ENCODE results near the gene PTPRJ.
"Not testable (repeated sequence)": the region's sequence is repeated elsewhere in the genome, so short reads cannot be mapped to it uniquely, and the experiment has no call there.

The PTPRJ gene

DNA sequence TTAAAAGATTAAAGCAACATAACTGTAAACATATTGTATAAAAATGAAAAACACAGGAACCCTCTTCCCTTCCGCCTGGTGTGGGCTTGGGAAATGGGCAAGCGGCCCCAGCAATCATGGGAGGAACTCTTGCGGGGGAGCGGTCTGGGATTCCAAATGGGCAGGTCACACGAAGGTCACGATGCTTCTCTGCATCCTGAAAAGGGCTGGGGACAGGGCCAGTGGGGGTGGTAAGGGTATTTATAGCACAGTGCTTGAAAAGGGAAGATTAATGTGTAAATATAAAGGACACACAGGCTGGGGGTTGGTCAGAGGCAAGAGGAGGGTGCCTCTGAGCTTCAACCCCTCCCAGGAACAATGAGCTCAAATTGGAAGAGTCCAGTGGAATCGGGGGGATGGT, 189.4 kb downstream of the PTPRJ start:
- no peak for DNase-seq

DNA sequence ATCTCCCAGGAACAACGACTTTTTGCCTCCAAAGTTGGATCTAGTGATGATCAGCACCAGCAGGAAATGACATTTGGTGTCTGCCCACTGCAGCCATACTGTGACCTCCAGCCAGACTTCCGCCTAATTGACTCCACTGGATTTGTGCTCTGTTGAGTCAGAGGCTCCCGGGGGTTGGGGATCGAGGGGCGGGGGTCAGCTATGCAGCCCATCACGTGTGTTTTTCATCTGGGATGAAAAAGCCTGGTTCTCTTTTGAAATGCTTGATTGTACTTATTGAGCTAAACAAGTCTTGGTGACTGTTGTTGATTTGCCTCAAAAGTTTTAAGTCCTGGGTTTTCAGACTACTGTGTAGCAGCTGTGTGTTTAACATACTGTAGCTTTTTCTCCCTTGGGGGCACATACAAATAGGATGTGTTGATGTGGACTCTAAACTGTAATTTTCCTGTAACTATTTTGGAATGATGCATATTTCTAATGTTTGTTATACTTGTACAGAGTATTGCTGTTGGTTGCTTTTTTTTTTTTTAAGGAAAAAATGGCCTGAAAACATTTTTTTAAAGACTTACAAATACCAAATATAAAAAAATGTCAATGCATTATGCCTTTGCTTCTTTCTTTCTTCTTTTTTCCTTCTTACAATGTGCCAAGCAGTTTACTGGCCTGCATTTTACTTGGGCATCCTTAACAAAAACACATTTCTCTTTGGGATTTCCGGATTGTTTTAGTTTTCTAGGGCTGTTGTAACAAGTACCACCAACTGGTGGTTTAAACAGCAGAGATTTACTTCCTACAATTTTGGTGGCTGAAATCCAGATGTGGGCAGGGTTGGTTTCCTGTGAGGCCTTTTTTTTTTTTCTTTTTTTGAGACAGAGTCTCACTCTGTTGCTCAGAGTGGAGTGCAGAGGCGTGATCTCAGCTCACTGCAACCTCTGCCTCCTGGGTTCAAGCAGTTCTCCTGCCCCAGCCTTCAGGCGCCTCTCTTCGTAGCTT, 190.2 kb downstream of the PTPRJ start:
- no peak for DNase-seq

DNA sequence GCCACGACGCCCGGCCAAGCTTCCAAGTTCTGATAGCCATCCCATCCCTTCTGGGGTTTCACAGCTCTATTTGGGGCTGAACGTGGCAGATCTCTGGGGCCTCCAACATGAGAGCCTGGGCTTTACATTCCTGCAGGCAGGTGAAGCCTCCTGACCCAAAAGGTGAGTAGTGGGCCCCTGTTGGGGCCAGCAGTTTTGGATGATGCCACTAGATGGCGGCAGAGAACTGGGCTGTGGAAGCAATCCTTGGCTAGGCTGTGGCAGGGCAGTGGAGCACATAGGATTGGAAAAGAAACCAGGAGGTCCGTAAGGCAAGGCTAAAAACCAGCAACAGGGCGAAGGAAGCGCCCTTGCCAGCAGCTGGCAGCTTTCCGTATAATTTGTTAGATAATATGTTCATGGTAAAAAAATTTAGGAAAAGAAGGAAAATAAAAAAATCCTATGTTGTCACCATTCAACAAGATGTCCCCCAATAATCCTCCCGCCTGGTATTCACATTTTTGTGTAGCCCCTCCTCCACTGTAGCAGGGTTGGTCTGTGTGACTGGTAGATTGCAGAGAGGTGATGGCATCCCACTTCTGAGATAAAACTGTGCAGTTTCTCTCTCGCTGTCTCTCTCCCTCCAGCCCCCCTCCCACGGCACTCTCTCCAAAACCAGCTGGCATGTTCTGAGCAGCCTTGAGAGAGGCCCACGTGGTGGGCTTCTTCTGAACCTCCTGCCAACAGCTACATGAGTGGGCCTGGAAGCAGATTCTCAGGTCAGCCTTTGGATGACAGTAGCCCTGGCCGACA, 192.7 kb downstream of the PTPRJ start:
- DNase-seq, result peak; percentile 56

DNA sequence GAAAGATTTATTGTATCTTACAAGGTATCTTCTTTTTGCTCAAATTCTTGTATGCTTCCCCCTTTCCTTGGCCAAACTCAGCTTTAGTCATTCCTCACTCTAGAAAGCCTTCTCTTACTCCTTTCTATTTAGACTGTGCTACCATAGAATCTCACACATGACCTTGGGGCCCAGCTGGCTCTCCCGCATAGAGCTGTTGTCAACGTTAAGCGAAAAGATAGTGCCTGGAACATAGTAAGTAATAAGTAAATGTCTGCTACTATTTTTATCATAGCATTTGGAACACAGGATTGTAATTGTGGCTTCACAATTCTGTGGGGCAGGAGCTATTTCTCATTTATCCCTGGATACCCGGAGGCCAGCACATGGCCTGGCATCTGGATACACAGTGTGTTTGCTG, 197.3 kb downstream of the PTPRJ start:
- no peak for DNase-seq

DNA sequence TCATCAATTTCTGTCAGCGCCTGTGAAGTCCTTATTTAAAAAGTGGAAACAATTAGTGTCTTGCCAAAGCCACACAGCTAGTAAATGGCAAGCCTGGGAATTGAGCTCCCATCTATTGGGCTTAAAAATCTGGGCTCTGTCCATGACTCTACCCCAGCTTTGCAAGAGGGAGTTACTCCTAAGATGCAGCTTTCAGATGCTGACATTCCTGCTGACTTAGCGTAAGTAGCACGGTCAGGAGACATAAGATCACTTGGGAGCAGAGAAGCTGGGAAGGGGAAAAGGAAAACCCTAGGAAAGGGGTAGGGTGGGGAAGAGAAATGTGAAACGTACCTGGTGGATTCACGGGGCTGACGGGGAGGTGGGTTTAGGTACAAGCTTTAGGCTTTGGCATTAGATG, 200.3 kb downstream of the PTPRJ start:
- no peak for DNase-seq

DNA sequence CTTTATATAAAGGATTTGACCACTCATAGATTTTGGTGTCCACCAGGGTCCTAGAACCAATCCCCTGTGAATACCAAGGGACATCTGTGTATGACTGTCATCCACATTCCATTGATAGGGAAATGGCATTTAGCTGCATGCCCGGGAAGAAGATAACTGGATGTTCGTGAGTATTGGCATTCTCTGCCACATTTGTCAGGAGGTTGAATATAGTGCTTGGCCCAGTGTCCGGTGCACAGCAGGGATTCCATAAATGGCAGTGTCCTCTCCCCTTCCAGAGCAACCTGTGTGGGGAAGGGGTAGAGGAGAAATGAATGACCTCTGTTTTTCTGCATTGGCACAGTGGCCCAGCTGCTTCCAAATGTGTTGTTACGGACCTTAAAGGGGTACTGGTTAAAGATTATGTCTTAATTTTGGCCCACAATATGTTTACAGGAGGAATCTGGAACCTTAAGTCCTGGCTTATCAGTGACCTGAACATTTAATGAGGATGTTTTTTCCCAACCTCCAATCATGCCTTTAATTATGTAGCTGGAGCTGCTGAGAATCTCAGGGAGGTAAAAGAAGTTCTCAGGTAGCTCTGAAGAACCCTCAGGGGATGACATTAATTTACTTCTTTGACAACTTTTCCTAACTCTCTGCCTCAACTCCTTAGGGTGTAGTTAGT, 202.6 kb downstream of the PTPRJ start:
- no peak for DNase-seq

DNA sequence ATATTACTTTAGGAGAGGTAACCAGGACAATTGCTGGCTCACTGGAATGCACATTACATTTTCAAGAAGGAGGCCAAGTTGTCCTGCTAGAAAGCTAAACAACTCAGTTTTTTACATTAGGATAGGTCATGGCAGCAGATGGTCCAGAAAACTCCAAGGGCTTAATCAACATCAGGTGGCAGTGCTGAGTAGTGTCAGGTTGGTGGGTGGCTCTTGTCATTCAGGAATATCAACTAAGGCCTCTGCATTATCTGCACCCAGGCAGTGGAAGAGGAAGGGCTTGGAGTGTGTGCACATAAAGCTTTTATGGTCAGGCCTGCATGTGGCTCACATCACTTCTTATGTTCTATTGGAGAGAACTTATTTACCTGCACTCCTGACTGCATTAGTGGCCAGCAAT, 204.1 kb downstream of the PTPRJ start:
- no peak for DNase-seq

DNA sequence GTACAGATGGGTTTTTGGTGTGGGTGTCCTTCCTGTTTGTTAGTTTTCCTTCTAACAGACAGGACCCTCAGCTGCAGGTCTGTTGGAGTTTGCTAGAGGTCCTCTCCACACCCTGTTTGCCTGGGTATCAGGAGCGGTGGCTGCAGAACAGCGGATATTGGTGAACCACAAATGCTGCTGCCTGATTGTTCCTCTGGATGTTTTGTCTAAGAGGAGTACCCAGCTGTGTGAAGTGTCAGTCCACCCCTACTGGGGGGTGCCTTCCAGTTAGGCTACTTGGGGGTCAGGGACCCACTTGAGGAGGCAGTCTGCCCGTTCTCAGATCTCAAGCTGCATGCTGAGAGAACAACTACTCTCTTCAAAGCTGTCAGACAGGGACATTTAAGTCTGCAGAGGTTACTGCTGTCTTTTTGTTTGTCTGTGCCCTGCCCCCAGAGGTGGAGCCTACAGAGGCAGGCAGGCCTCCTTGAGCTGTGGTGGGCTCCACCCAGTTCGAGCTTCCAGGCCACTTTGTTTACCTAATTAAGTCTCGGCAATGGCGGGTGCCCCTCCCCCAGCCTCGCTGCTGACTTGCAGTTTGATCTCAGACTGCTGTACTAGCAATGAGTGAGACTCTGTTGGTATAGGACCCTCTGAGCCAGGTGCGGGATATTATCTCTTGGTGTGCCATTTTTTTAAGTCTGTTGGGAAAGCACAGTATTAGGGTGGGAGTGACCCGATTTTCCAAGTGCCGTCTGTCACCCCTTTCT, 210.7 kb downstream of the PTPRJ start:
- not testable (repeated sequence) for DNase-seq

DNA sequence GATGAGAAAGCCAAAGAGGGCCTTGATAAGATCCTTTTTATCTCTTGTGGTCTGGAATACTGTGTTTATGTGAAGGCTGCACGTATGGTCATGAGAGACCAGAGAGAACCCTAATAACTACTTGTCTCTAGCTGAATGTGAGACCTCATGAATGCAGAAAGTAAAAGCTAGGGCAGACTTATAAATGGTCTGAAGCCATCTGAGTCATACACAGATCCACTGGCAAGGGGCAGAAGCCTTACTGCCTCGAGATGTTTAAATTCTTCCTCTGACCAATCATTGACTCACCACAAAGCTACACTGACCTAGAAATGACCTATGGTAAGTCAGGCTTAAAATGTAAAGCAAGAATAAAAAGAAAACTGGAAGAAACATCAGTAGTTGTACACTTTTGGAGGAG, 213.5 kb downstream of the PTPRJ start:
- DNase-seq, result no peak

DNA sequence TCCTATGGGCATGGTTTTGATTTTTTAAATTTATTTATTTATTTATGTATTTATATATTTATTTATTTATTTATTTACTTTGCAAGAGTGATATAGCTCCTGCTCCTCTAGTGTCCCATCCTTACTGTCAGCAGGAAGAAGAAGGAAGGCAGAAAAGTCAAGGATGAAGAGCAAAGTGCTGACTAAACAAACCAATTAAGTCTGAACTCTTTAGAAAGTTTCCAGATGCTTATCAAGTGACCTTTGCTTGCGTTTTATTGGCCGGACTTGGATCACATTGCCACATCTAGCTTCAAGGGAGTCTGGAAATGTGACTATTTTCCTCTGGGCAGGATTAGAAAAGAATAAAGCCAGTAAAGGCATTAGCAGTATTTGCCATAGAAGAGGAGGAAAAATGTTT, 227.5 kb downstream of the PTPRJ start:
- DNase-seq, result no peak

DNA sequence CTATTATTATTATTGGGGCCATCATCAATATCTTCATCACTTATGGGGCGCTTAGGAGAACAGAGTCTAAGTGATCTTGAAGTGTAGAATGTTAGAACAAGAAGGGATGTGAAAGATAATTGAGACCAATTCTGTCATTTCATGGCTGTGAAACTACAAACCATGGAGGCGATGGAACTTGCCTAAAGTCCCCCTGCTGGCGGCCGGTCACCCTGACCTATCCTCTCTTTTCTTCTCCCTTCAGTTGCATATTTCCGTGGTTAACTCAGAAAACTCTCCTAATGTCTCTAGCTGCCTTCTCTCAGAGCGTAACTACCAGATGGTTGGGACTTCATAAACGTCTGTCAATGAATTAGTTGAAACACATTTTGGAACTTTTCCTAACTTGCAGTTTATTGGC, 229.7 kb downstream of the PTPRJ start:
- DNase-seq, result no peak

DNA sequence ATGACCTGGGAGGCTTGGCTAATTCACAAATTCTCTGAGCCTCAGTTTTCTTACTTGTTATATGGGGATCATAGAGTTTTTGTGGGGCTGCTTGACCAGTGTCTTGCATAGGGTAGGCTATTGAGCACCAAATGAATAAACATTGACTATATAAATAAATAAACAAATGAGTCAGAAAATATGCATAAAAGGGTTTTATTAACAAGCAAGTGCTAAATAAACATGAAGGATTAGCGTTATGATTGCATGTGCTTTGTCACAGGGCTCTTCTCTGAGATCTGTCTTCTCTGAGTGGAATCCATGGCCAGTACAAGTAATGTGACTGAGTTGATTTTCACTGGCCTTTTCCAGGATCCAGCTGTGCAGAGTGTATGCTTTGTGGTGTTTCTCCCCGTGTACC, 236.2 kb downstream of the PTPRJ start, which contains the start of gene OR4B1:
TSS of gene OR4B1 (plus strand) at position 301 of the 400 bp plus-strand sequence. CDS start at position 301, 0 bp downstream.
- DNase-seq, result no peak

All from hematopoietic multipotent progenitor cell treated with erythropoietin and hydrocortisone succinate and interleukin-3 and kit ligand, for 8 days (in vitro differentiated cells).